ENCODE measurements around the gene EDIL3.

EDIL3 gene

GRCh38 chr5:84057211-84057610 lies 327.5 kb downstream of the EDIL3 start:
- Histone ChIP-seq H3K27ac (ENCODE audit: low read length) (no peak overlapping the region), H3K4me3 (ENCODE audit: low read length) (no peak overlapping the region), H3K9me3 (replicated peaks; ENCODE audit: insufficient read depth, low read length) (no peaks in the 10 kb centered on the region), H2AFZ (ENCODE audit: low read length) (no peak overlapping the region), H3K9me2 (replicated peaks; ENCODE audit: insufficient read depth, low read length) (no peaks in the 10 kb centered on the region), H3K4me2 (ENCODE audit: low read depth, low read length) (no peak overlapping the region), H3K79me2 (ENCODE audit: low read length) (no peaks in the 10 kb centered on the region), H3F3A (ENCODE audit: insufficient read depth, low read length) (no peaks in the 10 kb centered on the region), H4K20me1 (ENCODE audit: insufficient read depth, low read length) (no peaks in the 10 kb centered on the region), H3K27me3 (replicated peaks; ENCODE audit: insufficient read depth, low read length) (no peaks in the 10 kb centered on the region), H3K36me3 (replicated peaks; ENCODE audit: insufficient read depth, low read length) (no peaks in the 10 kb centered on the region), H3K9ac (ENCODE audit: low read length) (no peak overlapping the region), H3K4me1 (ENCODE audit: low read length) (no peaks in the 10 kb centered on the region)
- no peak for TF ChIP-seq EZH2 (optimal IDR thresholded peaks at IDR 0.05; ENCODE audit: low read depth, low read length)
- TF ChIP-seq CTCF (IDR thresholded peaks at IDR 0.05; ENCODE audit: low read length): no peak
- DNase-seq: no peak

GRCh38 chr5:84045964-84046363 lies 338.7 kb downstream of the EDIL3 start:
- TF ChIP-seq EZH2 (optimal IDR thresholded peaks at IDR 0.05; ENCODE audit: low read depth, low read length): no peak
- no peak for TF ChIP-seq CTCF (IDR thresholded peaks at IDR 0.05; ENCODE audit: low read length)
- TF ChIP-seq EZH2phosphoT487 (IDR thresholded peaks at IDR 0.05; ENCODE audit: low read length): no peak

GRCh38 chr5:84036842-84037241 lies 347.8 kb downstream of the EDIL3 start:
- Histone ChIP-seq H3K27me3 (replicated peaks; ENCODE audit: insufficient read depth, low read length) (no peaks in the 10 kb centered on the region), H3K9ac (ENCODE audit: low read length) (no peak overlapping the region), H2AFZ (ENCODE audit: low read length) (no peak overlapping the region), H3K27ac (ENCODE audit: low read length) (no peak overlapping the region), H3K4me2 (ENCODE audit: low read depth, low read length) (no peak overlapping the region), H3K9me2 (replicated peaks; ENCODE audit: insufficient read depth, low read length) (no peaks in the 10 kb centered on the region), H4K20me1 (ENCODE audit: insufficient read depth, low read length) (no peaks in the 10 kb centered on the region), H3K4me3 (ENCODE audit: low read length) (no peak overlapping the region), H3K36me3 (replicated peaks; ENCODE audit: insufficient read depth, low read length) (no peaks in the 10 kb centered on the region), H3K9me3 (replicated peaks; ENCODE audit: insufficient read depth, low read length) (no peaks in the 10 kb centered on the region), H3K4me1 (ENCODE audit: low read length) (no peaks in the 10 kb centered on the region), H3F3A (ENCODE audit: insufficient read depth, low read length) (no peaks in the 10 kb centered on the region), H3K79me2 (ENCODE audit: low read length) (no peaks in the 10 kb centered on the region)
- TF ChIP-seq EZH2phosphoT487 (IDR thresholded peaks at IDR 0.05; ENCODE audit: low read length): no peak
- TF ChIP-seq CTCF (IDR thresholded peaks at IDR 0.05; ENCODE audit: low read length): no peak
- TF ChIP-seq EZH2 (optimal IDR thresholded peaks at IDR 0.05; ENCODE audit: low read depth, low read length): no peak
- no peak for DNase-seq

More at GRCh38 chr5:84045964-84046363, 338.7 kb downstream of the EDIL3 start:
- no peak overlapping the region for H3K4me3 ChIP-seq (ENCODE audit: low read length)
- no peaks in the 10 kb centered on the region for H3K9me2 ChIP-seq (replicated peaks; ENCODE audit: insufficient read depth, low read length)
- no peak overlapping the region for H2AFZ ChIP-seq (ENCODE audit: low read length)
- H3K4me2 ChIP-seq (ENCODE audit: low read depth, low read length): no peak overlapping the region
- no peaks in the 10 kb centered on the region for H4K20me1 ChIP-seq (ENCODE audit: insufficient read depth, low read length)
- DNase-seq: no peak
- no peaks in the 10 kb centered on the region for H3F3A ChIP-seq (ENCODE audit: insufficient read depth, low read length)
- H3K79me2 ChIP-seq (ENCODE audit: low read length): no peaks in the 10 kb centered on the region
- no peaks in the 10 kb centered on the region for H3K4me1 ChIP-seq (ENCODE audit: low read length)
- no peaks in the 10 kb centered on the region for H3K27me3 ChIP-seq (replicated peaks; ENCODE audit: insufficient read depth, low read length)
- no peak overlapping the region for H3K9ac ChIP-seq (ENCODE audit: low read length)
- H3K9me3 ChIP-seq (replicated peaks; ENCODE audit: insufficient read depth, low read length): no peaks in the 10 kb centered on the region
- H3K36me3 ChIP-seq (replicated peaks; ENCODE audit: insufficient read depth, low read length): no peaks in the 10 kb centered on the region
- no peak overlapping the region for H3K27ac ChIP-seq (ENCODE audit: low read length)
